ENCODE data around the gene KCNE4.

- TF ChIP-seq CTCF (IDR thresholded peaks at IDR 0.05) (no peak), EP300 (IDR thresholded peaks at IDR 0.05) (no peak), POLR2A (IDR thresholded peaks at IDR 0.05) (no peak)
Measured at GRCh38 chr2:223075301-223076270, 23.6 kb downstream of the KCNE4 start.
